Ectodermal cell (in vitro differentiated cells): Measurements from ENCODE around the gene C1orf174.

Experiments
- H3K27ac ChIP-seq: 2 replicates; pipeline ENCODE4 v1.7.0; 2013; ENCODE audit warnings: mild to moderate bottlenecking, low read depth, low read length; ENCODE audit not compliant: insufficient read depth, poor library complexity, severe bottlenecking
- H3K27me3 ChIP-seq: 2 replicates; pipeline ENCODE4 v1.7.0; 2013; ENCODE audit warnings: mild to moderate bottlenecking, low read length; ENCODE audit not compliant: insufficient read depth, control insufficient read depth, poor library complexity, severe bottlenecking
- H3K36me3 ChIP-seq: one replicate; pipeline ENCODE4 v1.7.0; 2013; ENCODE audit warnings: low read length; ENCODE audit not compliant: control insufficient read depth, insufficient read depth
- H3K4me1 ChIP-seq: one replicate; pipeline ENCODE4 v1.7.0; 2013; ENCODE audit warnings: low read length; ENCODE audit not compliant: control insufficient read depth, insufficient read depth
- H3K4me3 ChIP-seq: 2 replicates; pipeline ENCODE4 v1.7.0; 2013; ENCODE audit warnings: low read depth, low read length, control low read depth; ENCODE audit not compliant: insufficient read depth
- H3K9me3 ChIP-seq: 2 replicates; pipeline ENCODE4 v1.7.0; 2013; ENCODE audit warnings: mild to moderate bottlenecking, low read length, moderate library complexity; ENCODE audit not compliant: control insufficient read depth
- WGBS, 2 experiments: methylation state at CpG; one replicate each; pipeline ENCODE4 v1.1.7; 2013; ENCODE audit warnings: missing lambda C conversion rate in 2 of 2; 5-methylcytosine and 5-hydroxymethylcytosine counted together

C1orf174 gene

DNA sequence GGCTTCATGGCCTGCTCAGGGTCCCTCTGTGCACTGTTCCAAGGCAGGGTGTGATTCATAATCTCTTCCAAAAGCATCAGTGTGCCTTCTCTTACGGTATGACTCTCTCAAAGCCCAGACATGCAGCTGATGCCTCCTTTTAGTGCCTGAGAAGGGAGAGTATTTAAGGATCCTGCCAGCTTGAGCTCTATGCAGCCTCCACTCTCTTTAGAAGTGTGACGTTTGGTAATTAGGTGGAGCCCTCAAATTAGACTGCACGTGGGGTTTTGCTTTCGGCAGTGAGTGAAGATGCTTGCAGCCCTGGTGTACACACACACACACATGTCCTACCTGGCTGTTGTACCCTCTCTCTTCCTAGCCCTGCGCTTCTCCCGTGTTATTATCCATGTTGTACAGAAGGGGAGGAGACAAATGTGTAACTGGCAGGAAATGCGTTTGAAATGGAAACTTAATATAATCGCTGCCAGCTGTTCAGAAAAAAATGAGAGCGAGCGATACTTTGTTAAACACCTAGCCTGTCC, 2.6 kb upstream of the C1orf174 start:
- Histone ChIP-seq H3K4me1 (peaks cover 10% of the 10 kb centered on the region), H3K36me3 (no peaks in the 10 kb centered on the region), H3K27me3 (no peaks in the 10 kb centered on the region), H3K27ac (no peak overlapping the region), H3K9me3 (no peaks in the 10 kb centered on the region), H3K4me3 (no peak overlapping the region)
- 95 to 96% methylated on average over 10 of the region's 10 CpGs for WGBS, 2 experiments

DNA sequence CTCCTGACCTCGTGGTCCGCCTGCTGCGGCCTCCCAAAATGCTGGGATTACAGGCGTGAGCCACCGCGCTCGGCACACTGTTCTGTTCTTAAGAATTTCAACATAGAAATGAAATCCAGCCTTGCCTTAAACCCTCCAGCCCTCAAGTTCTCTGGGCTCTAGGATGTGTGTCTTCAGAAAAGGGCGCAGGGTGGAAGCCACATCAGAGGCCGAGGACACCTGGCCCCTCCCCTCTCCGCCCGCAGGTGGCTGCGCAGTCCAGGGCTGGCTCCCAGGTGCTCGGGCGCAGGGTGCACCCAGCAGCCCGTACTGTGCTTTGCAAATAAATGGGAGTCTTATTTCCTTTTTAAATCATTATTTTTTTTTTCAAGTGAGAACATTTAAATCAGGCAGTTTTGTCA, 2.0 kb upstream of the C1orf174 start:
- no peak overlapping the region for H3K27ac ChIP-seq
- H3K9me3 ChIP-seq = no peaks in the 10 kb centered on the region
- no peak overlapping the region for H3K4me3 ChIP-seq
- H3K27me3 ChIP-seq = no peaks in the 10 kb centered on the region
- 93 to 96% methylated on average over 14 to 15 of the region's 15 CpGs for WGBS, 2 experiments
- H3K36me3 ChIP-seq = no peaks in the 10 kb centered on the region
- peaks cover 10% of the 10 kb centered on the region for H3K4me1 ChIP-seq

DNA sequence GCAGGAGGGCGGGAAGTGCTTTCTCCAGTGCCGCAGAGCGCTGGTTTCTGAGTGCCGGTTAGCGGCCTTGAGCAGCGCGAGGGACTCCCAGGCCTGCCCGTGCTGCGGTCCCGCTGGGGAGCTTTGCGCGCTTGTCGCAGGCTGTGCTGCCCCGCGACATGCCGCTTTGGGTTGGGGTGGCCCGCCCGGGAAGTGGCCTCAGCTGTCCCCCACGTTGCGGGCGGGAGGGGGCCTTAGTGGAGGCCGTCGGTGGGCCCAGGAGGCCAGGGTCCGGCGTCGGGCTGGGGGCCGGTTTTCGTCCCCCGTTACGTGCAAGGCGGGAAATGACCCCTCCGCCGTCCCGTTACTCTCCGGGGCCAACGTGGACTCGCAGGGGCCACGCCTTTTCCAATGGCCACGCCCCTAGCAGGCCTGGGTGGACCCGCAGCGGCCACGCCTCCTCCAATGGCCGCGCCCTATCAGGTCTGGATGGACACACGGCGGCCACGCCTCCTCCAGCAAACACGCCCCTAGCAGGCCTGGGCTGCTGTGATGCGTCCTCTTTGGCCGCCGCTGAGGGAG, 977 bp upstream of the C1orf174 start:
- Histone ChIP-seq H3K9me3 (no peaks in the 10 kb centered on the region), H3K4me1 (peaks cover 10% of the 10 kb centered on the region), H3K4me3 (peak overlapping the region; percentile 75), H3K27ac (peak overlapping the region; percentile 98), H3K36me3 (no peaks in the 10 kb centered on the region), H3K27me3 (no peaks in the 10 kb centered on the region)
- 0 to 1% methylated on average over 51 of the region's 51 CpGs for WGBS, 2 experiments

DNA sequence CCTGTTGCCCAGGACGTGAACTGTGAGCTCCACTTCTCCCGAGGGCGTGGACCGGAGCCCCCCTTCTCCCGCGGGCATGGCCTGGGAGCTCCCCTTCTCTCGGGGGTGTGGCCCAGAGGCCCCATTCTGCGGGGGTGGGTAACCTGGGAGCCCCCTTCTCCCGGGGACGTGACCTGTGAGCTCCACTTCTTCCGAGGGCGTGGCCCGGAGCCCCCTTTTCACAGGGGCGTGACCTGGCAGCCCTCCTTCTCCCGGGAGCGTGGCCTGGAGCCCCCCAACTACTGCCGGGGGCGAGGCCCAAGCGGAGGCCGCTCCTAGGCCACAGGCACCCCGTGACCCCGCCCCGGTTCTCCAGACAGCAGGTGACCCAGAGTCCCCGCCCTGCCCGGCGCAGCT, 320 bp downstream of the C1orf174 start:
- no peaks in the 10 kb centered on the region for H3K9me3 ChIP-seq
- peak overlapping the region; percentile 98 for H3K27ac ChIP-seq
- H3K36me3 ChIP-seq = no peaks in the 10 kb centered on the region
- 0% methylated on average over 26 of the region's 26 CpGs for whole genome bisulfite sequencing, 2 experiments
- peak overlapping the region; percentile 75 for H3K4me3 ChIP-seq
- H3K4me1 ChIP-seq = peaks cover 10% of the 10 kb centered on the region
- H3K27me3 ChIP-seq = no peaks in the 10 kb centered on the region

DNA sequence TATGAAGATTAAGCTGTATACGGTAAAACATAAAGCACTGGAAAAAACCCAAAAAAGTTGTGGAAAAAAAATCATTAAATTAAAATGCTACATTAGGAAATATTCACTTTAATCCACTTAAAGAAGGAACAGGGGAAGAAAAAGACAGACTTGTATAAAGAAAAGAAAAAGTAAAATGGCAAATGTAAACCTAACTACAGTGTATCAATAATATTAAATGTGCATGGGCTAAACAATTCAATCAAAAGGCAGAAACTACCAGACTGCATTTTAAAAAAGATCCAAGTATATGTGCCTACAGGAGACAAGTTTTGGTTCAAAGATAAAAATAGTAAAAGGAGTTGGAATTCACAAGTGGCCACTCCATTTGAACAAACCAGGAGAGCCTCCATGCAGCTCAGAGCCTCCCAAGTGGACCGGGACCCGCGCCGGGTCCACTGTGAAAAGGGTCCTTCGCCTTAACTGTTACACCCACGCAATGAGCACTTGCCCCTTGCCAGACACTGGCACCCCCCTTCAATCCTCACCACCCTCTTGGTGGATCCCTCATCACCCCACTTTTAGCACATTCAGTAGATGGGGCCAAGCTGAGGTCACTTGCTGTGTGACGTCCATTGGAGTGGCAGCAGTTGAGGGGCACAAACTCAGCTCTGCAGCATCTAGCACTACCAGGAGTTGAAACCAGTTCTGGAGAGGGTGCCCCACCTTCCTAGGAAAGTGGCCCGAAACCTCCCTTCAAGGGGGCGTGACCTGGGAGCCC, 898 bp downstream of the C1orf174 start:
- no peak overlapping the region for H3K27ac ChIP-seq
- H3K27me3 ChIP-seq = no peaks in the 10 kb centered on the region
- no peaks in the 10 kb centered on the region for H3K36me3 ChIP-seq
- H3K4me3 ChIP-seq = peak overlapping the region; percentile 75
- H3K4me1 ChIP-seq = peaks cover 7% of the 10 kb centered on the region
- 24 to 35% methylated on average over 9 to 10 of the region's 10 CpGs for WGBS, 2 experiments
- H3K9me3 ChIP-seq = no peaks in the 10 kb centered on the region

DNA sequence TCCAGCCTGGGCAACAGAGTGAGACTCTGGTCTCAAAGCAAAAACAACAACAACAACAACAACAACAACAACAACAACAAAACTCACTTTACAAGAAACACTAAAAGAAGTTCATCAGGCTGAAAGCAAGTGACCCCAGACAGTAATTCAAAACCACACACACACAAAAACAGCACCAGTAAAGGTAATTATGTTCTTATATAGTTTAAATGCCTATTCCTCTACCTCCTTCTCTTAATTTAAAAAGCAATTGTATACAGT, 1.7 kb downstream of the C1orf174 start:
- no peaks in the 10 kb centered on the region for H3K27me3 ChIP-seq
- no peak overlapping the region for H3K4me3 ChIP-seq
- no peaks in the 10 kb centered on the region for H3K9me3 ChIP-seq
- H3K27ac ChIP-seq = no peak overlapping the region
- no peaks in the 10 kb centered on the region for H3K4me1 ChIP-seq
- no peaks in the 10 kb centered on the region for H3K36me3 ChIP-seq

DNA sequence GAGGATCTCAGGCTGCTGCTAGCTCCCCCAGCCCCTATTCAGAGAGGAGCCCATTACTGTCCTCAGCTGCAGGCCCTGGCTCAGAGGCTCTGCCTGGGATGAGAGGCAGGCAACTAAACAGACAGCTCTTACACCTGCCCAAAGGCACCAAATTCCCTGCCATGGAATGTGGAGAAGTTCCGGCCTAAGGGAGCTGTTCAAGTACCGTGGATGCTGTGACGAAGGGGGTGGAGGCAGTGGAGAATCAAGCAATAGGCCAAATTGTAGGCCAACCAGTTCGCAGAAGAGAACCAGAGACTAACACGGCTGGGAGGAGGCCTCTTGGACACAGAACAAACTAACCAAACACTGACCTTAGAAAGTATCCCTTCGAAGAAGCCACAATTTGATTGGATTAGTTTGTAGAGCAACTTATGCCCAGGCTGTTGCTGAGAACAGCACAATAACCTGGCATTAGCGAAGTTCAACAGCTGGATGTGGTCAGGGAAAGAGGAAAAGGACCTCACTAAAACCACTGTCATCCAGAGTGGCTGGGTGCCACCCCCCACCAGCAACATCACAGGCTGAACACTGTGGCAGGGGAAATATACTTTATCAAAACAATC, 3.6 kb downstream of the C1orf174 start:
- no peaks in the 10 kb centered on the region for H3K27me3 ChIP-seq
- H3K4me1 ChIP-seq = no peaks in the 10 kb centered on the region
- 94 to 96% methylated on average over 7 of the region's 7 CpGs for WGBS, 2 experiments
- no peak overlapping the region for H3K4me3 ChIP-seq
- H3K9me3 ChIP-seq = no peaks in the 10 kb centered on the region
- H3K27ac ChIP-seq = no peak overlapping the region
- H3K36me3 ChIP-seq = peaks cover 4% of the 10 kb centered on the region

DNA sequence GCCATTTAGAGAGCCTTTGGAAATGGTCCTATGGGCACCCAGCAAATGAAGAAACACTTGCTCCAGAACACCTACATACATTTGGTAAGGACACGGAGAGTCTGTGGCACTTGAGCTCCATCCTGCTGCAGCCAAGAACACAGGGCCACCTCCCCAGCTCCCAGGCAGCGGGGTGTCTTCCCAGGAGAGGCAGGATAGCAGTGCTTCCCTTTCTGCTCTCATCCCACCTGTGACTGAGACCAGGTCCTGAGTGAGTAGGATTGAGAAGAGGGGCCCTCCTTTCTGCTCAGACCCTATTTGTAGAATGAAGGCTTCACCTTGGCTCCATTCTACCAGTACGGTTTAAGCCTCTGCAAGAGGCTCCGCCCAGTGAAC, 4.1 kb downstream of the C1orf174 start:
- Histone ChIP-seq H3K27me3 (no peaks in the 10 kb centered on the region), H3K9me3 (no peaks in the 10 kb centered on the region), H3K27ac (no peak overlapping the region), H3K4me3 (no peak overlapping the region), H3K4me1 (no peaks in the 10 kb centered on the region), H3K36me3 (peaks cover 4% of the 10 kb centered on the region)
- WGBS, 2 experiments = 96 to 98% methylated on average over 4 of the region's 4 CpGs

DNA sequence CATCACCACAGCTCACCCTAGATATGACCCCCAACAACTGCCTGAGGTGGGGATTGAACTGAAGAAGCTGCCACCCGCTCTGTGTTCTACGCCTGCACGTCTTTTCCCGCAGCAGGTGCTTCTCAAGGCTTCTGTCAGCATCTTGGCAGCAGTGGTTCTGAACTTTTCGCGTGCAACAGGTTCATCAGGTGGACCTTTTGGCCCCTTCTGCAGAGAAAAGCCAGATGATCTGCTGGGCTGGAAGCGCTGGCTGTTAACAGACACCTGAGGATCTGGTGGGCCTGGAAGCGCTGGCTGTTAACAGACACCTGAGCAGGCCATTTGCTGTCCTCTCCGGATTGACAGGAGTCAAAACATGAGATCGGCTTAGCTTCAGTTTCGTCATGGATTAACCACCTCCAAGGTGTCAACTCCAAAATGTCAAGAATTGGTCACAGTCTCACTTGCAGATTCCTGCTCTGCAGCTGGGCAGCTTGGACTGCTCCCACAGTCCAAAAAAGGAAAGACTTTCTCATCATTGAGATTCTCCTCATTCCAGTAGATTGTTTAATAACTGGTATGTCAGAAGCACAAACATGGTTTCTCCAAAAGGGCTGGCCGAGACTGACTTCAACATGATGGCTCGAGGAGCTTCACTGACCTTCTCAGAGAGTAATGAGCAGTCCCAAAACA, 4.7 kb downstream of the C1orf174 start:
- Histone ChIP-seq H3K27ac (no peak overlapping the region), H3K27me3 (no peaks in the 10 kb centered on the region), H3K9me3 (no peaks in the 10 kb centered on the region), H3K4me3 (no peak overlapping the region), H3K4me1 (no peaks in the 10 kb centered on the region), H3K36me3 (peaks cover 7% of the 10 kb centered on the region)
- WGBS, 2 experiments = 93 to 95% methylated on average over 13 of the region's 13 CpGs

DNA sequence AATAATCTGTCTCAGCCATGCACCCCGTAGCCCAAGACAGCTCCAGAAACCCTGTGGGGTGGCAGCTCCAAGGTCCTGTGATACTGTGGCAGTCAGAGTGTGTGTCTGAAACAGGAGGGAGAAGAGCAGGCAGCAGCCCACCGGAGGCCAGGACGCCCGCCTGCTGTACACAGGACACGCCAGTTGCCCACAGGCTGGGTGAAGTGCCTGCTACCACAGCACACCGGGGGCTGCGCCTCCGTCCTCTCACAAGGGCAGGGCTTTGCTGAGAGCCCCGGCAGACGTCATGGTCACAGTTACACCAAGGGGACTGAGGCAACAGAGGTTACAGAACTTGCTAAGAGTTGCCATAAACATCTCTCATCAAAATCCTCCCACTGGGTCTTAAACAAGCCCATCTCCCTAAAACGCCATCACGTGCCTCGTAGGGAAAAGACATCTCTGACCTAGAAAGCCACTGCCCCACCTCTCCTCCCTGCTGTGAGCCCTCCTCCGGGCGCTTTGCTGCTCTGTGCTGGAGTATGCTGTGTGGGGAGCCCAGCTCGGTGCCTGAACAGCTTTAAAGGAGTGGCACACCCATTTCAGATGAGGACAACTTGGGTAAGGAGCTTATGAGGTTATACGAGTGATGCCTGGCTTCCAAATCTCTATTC, 5.3 kb downstream of the C1orf174 start:
- peaks cover 14% of the 10 kb centered on the region for H3K36me3 ChIP-seq
- no peaks in the 10 kb centered on the region for H3K9me3 ChIP-seq
- no peak overlapping the region for H3K27ac ChIP-seq
- H3K4me3 ChIP-seq = no peak overlapping the region
- H3K27me3 ChIP-seq = no peaks in the 10 kb centered on the region
- H3K4me1 ChIP-seq = no peaks in the 10 kb centered on the region
- 92 to 94% methylated on average over 17 of the region's 17 CpGs for WGBS, 2 experiments
